Sigmoid colon (tissue), 7 donors: ENCODE results near the gene LRP1B. TPM values are rescaled to one million over a fixed set of nuclear protein-coding genes. Genes with fewer than 3 reads are reported as not detected.
"Not testable (repeated sequence)": the region's sequence is repeated elsewhere in the genome, so short reads cannot be mapped to it uniquely, and the experiment has no call there.

ENCODE experiments used
- DNase-seq: peaks from one replicate; pipeline ENCODE4 v3.0.0-alpha.2; 2019
- H3K27ac ChIP-seq, 4 donors: fragments of 200-600 bp; sonication (generic); one replicate each; pipeline ENCODE4 v1.5.1; 2016 to 2019; ENCODE audit warnings: mild to moderate bottlenecking in 1 of 4
- H3K27me3 ChIP-seq, 3 donors: fragments of 200-600 bp; sonication (generic); one replicate each; pipeline ENCODE4 v1.5.1; 2019; ENCODE audit warnings: mild to moderate bottlenecking in 1 of 3
- H3K36me3 ChIP-seq, 4 donors: fragments of 200-600 bp; sonication (generic); one replicate each; pipeline ENCODE4 v1.5.1; 2016 to 2019
- H3K4me1 ChIP-seq, 4 donors: fragments of 200-600 bp; sonication (generic); one replicate each; pipeline ENCODE4 v1.5.1; 2017 to 2019
- H3K4me3 ChIP-seq, 4 donors: fragments of 200-600 bp; sonication (generic); one replicate each; pipeline ENCODE4 v1.5.1; 2017 to 2019; ENCODE audit warnings: mild to moderate bottlenecking in 2 of 4, moderate library complexity in 1 of 4
- H3K9me3 ChIP-seq, 4 donors: fragments of 200-600 bp in 3 of 4; sonication (generic) in 3 of 4; one replicate each; pipeline versions ENCODE4 v1.5.1 to v1.6.1; 2013 to 2019
- EP300 ChIP-seq, 4 donors: sonication (generic); formaldehyde crosslinking; IDR thresholded peaks; one replicate each; pipeline ENCODE4 v1.6.1; 2017; ENCODE audit warnings: antibody characterized with exemption in 4 of 4
- POLR2A ChIP-seq, 2 donors: fragments of 450-650 bp; IDR thresholded peaks; one replicate each; pipeline ENCODE4 v1.6.1; 2016; ENCODE audit warnings: antibody characterized with exemption in 2 of 2, mild to moderate bottlenecking in 2 of 2, moderate library complexity in 2 of 2
- POLR2AphosphoS5 ChIP-seq, 4 donors: sonication (generic); formaldehyde crosslinking; IDR thresholded peaks; one replicate each; pipeline ENCODE4 v1.6.1; 2017; ENCODE audit warnings: antibody characterized with exemption in 4 of 4
- WGBS, 2 donors: extraction: QIAGEN DNeasy Blood & Tissue Kit; methylation state at CpG; one replicate each; pipeline ENCODE4 v1.1.7; 2013; 5-methylcytosine and 5-hydroxymethylcytosine counted together
- intact Hi-C: fragments of 100-400 bp; cut with DNase I; formaldehyde crosslinking; loops from one replicate; pipeline ENCODE4 v1.15.1; 2023
- polyA plus RNA-seq, 3 donors: library from polyadenylated mRNA; stranded (reverse); fragments of 200-250 nt; gene quantifications; one replicate each; pipeline ENCODE4 v1.2.3, GENCODE V29; 2013
- total RNA-seq, 4 donors: library from RNA; depleted of rRNA; stranded (reverse); fragments of >200 nt; gene quantifications; one replicate each; pipeline ENCODE4 v1.1.0, GENCODE V29; 2016
- TF ChIP-seq, protein P1 (sequence below), 4 experiments: fragments of 450-650 bp in 3 of 4; fragments of 200-600 bp in 1 of 4; IDR thresholded peaks; one replicate each; pipeline ENCODE4 v1.5.1; 2016 to 2019; ENCODE audit warnings: antibody characterized with exemption in 4 of 4, mild to moderate bottlenecking in 3 of 4, moderate library complexity in 2 of 4
- donor health status: healthy with polysubstance abuse.
- donor health status: Bipolar disorder and iron deficiency.
- donor health status: healthy.

LRP1B gene
- total and polyA plus RNA-seq, 7 donors, result 0.06 to 5.1 (median 2.0) TPM; not detected in 1

DNA sequence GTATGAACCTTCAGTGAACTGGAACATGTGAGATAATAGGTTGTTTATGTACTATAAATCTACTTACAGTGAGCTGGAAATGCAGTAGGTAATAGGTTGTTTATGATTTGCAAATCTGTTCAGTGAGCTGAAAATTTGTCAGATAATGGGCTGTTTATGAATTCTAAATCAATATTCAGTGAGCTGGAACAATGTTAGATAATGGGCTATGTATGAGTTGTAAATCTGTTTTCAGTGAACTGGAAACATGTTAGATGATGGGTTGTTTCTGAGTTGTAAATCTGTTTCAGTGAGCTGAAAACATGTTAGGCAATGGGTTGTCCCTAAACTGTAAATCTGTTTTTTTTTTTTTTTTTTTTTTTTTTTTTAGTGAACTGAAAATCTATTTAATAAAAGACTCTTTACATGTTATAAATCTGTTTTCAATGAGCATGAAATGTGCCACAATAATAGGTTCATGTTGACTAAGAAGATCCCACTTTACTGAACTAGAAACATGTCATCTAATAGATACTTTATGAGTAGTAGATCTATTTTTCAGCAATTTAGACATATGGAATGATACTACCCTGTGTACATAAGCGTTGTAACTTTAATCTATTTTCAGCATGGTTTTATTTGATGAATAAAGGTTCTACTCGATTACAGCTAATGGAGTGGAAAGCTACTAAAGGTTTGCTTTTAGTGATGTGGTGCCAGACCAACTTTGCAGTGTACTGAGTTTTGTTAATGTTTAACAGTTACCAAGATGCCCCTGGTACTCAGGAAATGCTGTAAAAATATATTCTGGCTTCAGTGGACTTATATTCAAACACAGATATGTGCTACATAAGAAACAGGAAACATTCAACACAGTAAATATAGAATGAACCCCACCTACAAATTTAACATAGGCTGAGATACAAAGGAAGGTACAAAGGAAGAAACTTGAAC is 1471.8 kb downstream of the LRP1B start:
- DNase-seq, result no peak
- H3K27me3 ChIP-seq, result no peaks in the 10 kb centered on the region
- intact Hi-C loops, result no loop called here
- no peaks in the 10 kb centered on the region for H3K9me3 ChIP-seq
- WGBS, 2 donors, result 21 to 68% methylated on average over 2 of the region's 2 CpGs
- no peaks in the 10 kb centered on the region for H3K36me3 ChIP-seq
- H3K27ac ChIP-seq, result no peak overlapping the region
- TF ChIP-seq, protein P1, sequence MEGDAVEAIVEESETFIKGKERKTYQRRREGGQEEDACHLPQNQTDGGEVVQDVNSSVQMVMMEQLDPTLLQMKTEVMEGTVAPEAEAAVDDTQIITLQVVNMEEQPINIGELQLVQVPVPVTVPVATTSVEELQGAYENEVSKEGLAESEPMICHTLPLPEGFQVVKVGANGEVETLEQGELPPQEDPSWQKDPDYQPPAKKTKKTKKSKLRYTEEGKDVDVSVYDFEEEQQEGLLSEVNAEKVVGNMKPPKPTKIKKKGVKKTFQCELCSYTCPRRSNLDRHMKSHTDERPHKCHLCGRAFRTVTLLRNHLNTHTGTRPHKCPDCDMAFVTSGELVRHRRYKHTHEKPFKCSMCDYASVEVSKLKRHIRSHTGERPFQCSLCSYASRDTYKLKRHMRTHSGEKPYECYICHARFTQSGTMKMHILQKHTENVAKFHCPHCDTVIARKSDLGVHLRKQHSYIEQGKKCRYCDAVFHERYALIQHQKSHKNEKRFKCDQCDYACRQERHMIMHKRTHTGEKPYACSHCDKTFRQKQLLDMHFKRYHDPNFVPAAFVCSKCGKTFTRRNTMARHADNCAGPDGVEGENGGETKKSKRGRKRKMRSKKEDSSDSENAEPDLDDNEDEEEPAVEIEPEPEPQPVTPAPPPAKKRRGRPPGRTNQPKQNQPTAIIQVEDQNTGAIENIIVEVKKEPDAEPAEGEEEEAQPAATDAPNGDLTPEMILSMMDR (IDR thresholded peaks at IDR 0.05), result no peak
- TF ChIP-seq EP300 (IDR thresholded peaks at IDR 0.05), result no peak
- TF ChIP-seq POLR2A (IDR thresholded peaks at IDR 0.05), result no peak
- no peak for TF ChIP-seq POLR2AphosphoS5 (IDR thresholded peaks at IDR 0.05)
- H3K4me1 ChIP-seq, result no peaks in the 10 kb centered on the region
- no peak overlapping the region for H3K4me3 ChIP-seq

DNA sequence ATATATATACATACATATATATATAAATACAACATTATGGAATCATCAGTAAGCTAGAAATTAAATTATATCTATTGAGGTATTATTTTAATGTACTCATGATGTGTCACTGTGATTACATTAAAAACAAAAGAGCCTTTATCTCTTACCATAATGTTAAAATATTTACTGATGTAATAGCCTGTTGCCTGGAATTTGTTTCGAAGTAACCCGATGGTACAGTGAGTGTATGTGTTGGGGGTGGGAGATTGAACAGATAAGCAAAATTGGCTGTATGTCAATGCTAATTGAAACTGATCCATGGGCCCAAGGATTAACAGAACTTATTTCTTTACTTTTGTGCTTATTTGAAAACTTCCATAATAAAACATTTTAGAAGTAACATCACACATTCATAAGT is 1473.2 kb downstream of the LRP1B start:
- 39 to 80% methylated on average over 2 of the region's 2 CpGs for WGBS, 2 donors
- no peaks in the 10 kb centered on the region for H3K4me1 ChIP-seq
- DNase-seq, result no peak
- H3K4me3 ChIP-seq, result no peak overlapping the region
- H3K36me3 ChIP-seq, result no peaks in the 10 kb centered on the region
- intact Hi-C loops, result no loop called here
- no peak for TF ChIP-seq POLR2A (IDR thresholded peaks at IDR 0.05)
- TF ChIP-seq EP300 (IDR thresholded peaks at IDR 0.05), result no peak
- TF ChIP-seq POLR2AphosphoS5 (IDR thresholded peaks at IDR 0.05), result no peak
- TF ChIP-seq, protein P1 (IDR thresholded peaks at IDR 0.05), result no peak
- H3K27ac ChIP-seq, result no peak overlapping the region
- no peaks in the 10 kb centered on the region for H3K27me3 ChIP-seq
- no peaks in the 10 kb centered on the region for H3K9me3 ChIP-seq

DNA sequence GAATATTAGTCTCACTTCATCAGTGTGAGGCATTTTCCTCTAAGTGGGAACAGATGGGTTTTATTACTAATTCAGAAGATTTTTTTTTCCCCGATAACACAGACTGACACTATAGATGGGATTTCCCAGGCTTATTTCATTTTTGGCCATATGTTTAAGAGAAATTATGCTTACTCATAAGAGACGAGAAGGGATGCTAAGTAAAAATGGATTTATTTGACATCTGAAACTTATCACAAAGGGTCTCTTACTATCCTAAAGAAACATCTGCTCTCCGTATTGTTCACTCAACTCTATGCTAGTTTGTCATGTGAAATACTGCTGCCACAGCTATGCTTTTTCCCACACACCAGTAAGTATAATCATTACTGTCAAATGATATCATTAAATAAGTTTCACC is 1476.3 kb downstream of the LRP1B start:
- intact Hi-C loops, result no loop called here
- no peaks in the 10 kb centered on the region for H3K36me3 ChIP-seq
- no peak overlapping the region for H3K4me3 ChIP-seq
- no peaks in the 10 kb centered on the region for H3K9me3 ChIP-seq
- 78 to 83% methylated on average over 3 of the region's 3 CpGs for WGBS, 2 donors
- no peak for DNase-seq
- H3K27me3 ChIP-seq, result no peaks in the 10 kb centered on the region
- no peaks in the 10 kb centered on the region for H3K4me1 ChIP-seq
- TF ChIP-seq, protein P1 (IDR thresholded peaks at IDR 0.05), result no peak
- TF ChIP-seq EP300 (IDR thresholded peaks at IDR 0.05), result no peak
- TF ChIP-seq POLR2AphosphoS5 (IDR thresholded peaks at IDR 0.05), result no peak
- TF ChIP-seq POLR2A (IDR thresholded peaks at IDR 0.05), result no peak
- H3K27ac ChIP-seq, result no peak overlapping the region

DNA sequence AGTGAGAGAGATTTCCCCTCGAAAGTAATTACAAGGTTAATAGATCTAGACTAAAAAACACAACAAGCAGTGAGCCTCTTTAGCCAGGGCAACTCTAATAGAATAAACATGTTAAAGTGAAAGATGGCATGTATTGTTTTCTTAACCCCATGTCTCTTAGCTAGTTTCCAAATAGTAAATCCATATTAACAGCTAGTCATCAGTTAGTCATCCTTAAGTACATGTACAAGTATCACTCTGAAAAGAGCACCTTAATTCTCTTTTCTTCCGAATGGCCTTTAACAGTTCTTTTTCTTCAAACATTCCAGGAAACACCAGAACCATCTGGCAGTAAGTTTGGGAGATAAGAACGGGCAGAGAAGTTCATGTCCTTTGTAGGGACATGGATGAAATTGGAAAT is 1480.0 kb downstream of the LRP1B start:
- no peak overlapping the region for H3K4me3 ChIP-seq
- no peaks in the 10 kb centered on the region for H3K27me3 ChIP-seq
- no peaks in the 10 kb centered on the region for H3K4me1 ChIP-seq
- DNase-seq, result no peak
- no peaks in the 10 kb centered on the region for H3K9me3 ChIP-seq
- no peak overlapping the region for H3K27ac ChIP-seq
- no peaks in the 10 kb centered on the region for H3K36me3 ChIP-seq
- 80 to 84% methylated on average over 3 of the region's 3 CpGs for WGBS, 2 donors
- no peak for TF ChIP-seq EP300 (IDR thresholded peaks at IDR 0.05)
- no peak for TF ChIP-seq POLR2A (IDR thresholded peaks at IDR 0.05)
- no peak for TF ChIP-seq POLR2AphosphoS5 (IDR thresholded peaks at IDR 0.05)
- TF ChIP-seq, protein P1 (IDR thresholded peaks at IDR 0.05), result no peak
- intact Hi-C loops, result no loop called here

DNA sequence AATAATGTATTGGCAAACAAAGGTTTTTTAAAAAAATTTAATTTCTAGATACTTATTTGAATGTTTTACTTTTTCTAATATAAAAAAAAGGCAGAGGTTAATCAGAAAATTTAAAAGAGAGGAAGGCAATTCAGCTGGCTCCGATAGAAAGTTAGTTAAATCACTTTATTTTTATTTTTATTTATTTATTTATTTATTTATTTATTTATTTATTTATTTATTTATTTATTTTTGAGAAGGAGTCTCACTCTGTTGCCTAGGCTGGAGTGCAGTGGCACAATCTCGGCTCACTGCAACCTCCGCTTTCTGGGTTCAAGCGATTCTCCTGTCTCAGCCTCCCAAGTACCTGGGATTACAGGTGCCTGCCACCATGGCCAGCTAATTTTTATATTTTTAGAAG is 1480.7 kb downstream of the LRP1B start:
- H3K27ac ChIP-seq, H3K36me3 ChIP-seq, intact Hi-C loops, H3K27me3 ChIP-seq, H3K9me3 ChIP-seq, H3K4me1 ChIP-seq, H3K4me3 ChIP-seq, DNase-seq: not testable (repeated sequence)
- 95 to 96% methylated on average over 4 of the region's 4 CpGs for WGBS, 2 donors
